ENCODE data around the gene LMAN2L.

The LMAN2L gene, protein sequence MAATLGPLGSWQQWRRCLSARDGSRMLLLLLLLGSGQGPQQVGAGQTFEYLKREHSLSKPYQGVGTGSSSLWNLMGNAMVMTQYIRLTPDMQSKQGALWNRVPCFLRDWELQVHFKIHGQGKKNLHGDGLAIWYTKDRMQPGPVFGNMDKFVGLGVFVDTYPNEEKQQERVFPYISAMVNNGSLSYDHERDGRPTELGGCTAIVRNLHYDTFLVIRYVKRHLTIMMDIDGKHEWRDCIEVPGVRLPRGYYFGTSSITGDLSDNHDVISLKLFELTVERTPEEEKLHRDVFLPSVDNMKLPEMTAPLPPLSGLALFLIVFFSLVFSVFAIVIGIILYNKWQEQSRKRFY
- 6.6 to 27.6 (median 18.7) reads per million in 17 experiments for total RNA-seq

DNA sequence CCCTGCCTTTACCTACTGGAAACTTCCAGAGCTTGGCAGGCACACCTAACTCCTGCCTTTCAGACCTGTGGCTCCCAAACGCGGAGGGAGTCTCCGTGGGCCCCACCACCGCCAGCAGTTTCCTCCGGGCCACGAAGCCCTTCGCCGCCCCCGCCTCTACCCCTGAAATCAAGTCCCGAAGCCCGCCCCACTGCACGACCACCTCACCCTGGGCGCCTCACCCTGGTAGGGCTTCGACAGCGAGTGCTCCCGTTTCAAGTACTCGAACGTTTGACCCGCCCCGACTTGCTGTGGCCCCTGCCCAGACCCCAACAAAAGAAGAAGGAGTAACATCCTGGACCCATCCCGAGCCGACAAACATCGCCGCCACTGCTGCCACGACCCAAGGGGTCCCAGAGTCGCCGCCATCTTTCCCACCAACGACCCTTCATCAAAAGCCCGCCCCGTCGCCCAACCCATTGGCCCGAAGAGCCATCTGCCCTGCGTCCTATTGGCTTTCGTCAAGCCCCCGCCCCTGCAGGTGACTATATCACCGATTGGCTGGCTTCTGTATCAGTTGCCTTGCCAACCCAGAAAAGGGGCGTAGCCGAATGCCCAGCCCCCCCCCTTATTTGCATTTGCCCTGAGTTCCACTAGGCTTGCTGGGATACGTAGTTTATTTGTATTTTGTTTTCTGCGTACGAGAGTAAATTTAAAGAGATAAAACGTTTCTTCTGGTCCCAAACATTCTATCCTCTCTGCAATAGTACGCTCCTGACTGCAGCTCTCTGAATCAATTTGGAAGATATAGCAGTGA, at the start of gene LMAN2L:
Gene LMAN2L (minus strand): TSS at position 432 of the 796 bp plus-strand sequence. CDS start 24 bp downstream, at position 408.
- peak; percentile 98 to 99 (median 98) for DNase-seq

DNA sequence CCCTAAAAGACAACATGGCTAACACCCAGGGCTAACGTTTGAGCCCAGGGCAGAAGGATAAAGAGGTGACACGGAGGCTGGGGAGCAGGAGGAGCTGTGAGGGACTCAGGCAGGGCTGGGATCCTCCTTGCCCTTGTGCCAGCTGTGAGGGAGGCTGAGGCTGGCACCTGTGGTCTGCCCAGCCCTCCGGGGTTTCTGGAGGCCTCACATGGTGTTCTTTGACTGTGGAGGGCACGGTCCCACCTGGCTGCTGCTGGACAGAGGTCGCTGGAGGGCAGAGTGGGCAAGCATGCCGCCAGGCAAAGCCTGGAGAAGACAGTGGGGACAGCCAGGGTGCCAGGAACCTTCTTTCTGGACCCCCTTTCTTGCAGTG, 49.4 kb upstream of the LMAN2L start:
- DNase-seq: no peak

DNA sequence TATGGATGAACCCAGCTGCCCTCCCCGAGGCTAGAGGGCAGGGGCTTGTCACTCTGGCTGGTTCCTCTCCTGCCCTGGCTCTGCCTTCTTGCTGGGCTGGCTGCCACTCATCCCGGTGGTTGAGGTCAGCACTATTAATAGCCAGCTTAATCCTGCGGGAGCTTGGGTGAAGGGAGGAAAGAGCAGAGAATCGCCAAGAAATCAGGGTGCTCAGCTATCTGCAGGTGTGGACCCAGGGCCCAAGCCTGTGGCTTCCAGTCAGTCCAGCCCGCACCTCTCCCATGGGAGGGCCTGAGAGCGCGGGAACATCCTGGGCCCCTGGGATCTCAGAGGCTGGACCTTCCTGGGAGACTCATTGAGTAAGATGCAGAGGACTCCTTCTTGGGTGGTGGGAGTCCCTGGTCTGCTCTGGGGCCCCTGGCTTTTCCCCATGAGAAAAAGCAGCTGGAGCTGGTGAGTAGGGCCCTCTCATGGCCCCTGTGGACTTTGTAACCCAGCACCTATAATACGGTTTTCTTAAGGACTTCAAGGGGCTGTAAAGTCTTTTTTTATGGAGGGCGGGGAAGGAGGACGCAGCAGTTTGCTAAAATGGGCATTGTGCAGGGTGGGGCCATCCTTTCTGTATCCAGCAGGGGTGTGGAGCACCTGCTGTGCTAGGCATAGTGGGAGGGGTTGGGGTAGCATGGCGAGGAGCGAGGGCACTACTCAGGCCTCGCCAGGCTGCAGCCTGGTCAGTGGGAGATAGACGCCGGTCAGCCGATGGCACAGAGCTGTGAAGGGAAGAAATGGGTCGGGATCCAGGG, 48.8 kb upstream of the LMAN2L start:
- DNase-seq: no peak

DNA sequence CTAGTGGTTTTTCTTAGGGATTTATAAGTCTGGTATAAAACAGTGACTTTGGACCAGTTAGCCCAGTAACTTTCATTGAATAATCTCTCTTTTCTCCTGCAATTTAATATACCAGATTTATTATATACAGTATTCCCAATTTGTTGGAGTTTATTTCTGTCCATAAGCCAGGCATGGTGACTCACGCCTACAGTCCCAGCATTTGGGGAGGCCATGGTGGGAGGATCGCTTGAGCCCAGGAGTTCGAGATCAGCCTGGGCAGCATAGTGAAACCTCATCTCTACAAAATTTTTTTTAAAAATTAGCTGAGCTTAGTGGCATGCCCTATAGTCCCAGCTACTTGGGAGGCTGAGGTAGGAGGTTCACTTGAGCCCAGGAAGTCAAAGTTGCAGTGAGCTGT, 47.5 kb upstream of the LMAN2L start:
- no peak for DNase-seq

DNA sequence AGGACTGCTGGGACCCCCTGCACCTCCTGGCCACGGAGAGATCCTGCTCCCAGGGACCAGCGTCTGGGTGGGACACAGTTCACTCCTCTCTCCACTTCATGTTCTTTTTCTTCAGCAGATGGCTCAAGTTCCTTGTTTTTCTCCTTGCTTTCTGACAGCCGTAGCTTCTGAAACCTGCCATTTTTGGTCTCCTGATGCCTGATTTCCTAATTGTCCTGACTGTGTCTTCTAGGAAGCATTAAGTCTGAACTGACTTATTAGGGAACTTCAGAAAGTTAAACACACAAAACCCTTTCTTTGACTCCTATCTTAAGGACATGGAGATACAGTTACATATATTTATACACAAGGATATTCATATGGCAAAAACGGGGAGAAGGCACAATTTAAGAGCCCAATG, 43.5 kb upstream of the LMAN2L start:
- peak; percentile 44 to 74 (median 65) for DNase-seq

DNA sequence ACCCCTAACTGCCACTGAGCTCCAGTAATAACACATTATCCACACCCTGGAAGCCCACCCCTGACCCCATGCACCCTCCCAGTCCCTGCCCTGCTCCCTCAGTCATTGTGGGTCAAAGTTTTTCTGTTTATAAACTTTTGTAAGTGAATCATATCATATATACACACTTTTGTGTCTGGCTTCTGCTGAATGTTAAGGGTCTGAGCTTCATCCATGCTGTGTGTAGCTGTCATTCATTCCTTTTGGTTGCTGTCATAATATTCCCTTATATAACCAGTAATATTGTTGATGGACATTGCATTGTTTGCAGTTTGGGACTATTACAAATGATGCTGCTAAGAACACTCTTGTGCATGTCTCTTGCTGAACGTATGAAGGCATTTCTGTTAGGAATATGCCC, 35.3 kb upstream of the LMAN2L start:
- DNase-seq: no peak

DNA sequence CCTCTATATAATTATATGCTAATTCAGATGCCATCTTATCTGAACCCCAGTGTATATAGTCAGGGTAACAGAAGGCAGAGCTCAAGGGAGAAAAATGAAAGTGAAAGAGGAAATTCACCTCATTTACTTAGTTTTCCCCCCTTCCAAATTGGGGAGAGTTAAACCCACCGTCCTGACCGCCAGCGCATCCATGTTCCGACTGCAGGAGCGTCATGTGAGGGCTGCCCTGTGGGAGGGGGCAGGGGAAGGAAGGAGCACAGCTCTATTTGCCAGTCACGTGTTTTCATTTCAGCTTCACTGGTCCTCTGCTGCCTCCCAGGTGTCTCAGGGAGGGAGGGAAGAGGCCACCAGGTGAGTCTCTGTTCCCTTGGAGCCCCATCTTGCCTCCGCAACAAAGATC, 34.1 kb upstream of the LMAN2L start:
- DNase-seq: peak in 3 of 4 experiments; percentile 29 to 45 (median 35)

DNA sequence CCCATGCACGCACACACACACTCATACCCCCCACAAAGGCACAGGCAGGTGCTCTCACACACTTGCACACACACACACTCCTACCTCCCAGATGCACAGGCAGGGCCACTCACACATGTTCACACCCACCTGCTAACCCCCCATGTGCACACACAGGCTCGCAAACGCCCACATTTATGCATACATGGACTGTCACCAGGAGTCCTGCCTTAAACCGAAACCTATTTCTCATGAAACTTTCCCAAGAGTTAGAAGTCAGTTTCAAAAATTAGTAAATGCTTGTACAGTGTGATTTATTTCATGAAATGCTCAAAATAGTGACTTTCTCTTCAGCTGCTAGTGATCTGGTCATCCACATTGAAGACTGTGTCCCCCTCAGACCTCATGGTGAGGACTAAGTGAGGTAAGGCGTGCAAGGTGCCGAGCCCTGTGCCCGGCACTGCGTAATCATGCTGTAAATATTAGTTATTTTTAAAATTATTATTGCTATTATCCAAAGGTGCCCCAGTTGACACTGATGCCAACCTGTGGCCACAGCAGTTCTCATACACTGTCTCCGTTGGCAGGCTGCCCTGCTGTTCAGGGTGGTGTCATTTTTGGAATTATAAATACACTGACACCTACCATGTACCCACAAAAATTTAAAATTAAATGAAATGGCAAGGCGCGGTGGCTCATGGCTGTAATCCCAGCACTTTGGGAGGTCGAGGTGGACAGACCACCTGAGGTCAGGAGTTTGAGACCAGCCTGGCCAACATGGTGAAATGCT, 33.2 kb upstream of the LMAN2L start:
- DNase-seq: no peak

DNA sequence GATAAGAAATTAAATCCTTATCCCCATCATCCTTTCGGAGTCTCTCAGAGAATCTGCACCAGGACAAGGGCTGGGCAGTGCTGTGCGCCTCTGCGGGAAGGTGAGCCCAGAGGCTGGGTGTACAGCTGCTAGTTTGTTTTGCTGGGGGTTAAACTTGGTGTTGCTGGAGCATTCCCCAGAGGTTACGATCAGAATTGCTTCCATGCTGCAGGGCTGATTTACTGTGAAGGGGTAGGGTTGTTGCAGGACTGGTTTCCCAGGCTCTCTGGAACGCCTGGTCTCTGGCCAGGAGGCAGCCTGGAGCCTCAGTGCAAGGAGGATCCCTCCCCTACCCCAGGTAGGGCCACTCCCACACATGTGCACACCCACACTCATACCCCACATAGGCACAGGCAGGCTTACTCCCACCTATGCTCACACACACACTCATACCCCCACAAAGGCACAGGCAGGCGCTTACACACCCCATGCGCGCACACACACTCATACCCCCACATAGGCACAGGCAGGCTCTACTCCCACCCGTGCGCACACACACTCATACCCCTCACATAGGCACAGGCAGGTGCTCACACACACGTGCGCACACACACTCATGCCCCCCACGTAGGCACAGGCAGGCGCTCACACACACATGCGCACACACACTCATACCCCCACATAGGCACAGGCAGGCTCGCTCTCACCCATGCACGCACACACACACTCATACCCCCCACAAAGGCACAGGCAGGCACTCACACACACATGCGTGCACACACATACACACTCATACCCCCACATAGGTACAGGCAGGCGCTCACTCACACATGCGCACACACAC, 32.1 kb upstream of the LMAN2L start:
- DNase-seq: no peak

DNA sequence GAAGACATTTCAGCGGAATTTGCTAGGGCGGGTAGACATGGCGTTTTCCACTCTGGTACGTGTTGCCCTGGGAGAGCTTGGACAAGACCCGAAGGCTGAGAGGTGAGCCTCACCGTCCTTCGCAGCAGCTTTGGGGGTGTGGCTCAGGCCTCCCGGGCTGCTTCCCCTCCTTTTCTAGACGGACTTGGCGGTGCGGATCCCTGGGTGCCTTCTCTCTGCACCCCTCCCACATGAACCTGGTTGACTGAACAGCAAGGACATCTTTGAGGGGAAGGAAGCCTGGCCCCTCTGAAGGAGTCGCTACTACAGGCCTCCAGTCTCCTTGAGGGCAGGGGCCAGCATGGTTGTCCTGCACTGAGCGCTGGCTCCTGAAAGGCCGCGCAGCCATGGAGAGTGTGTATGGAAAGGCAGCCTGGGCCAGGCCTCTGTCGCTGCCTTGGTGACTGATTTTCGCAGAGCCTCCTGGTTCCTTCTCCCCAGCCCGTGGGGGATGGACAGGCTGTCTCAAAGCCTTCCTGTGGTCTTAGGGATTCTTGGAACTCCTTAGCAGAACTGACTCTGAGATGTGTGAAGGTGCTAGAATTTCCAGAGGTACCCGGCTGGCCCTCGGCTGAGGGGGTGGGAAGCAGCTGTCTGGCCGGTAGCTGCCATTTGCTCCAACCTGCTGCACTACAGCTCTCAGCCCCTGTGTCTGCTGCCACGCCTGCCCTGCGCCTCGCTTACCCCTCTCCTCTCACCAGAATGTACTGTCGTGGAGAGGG, 30.8 kb upstream of the LMAN2L start:
- DNase-seq: no peak

DNA sequence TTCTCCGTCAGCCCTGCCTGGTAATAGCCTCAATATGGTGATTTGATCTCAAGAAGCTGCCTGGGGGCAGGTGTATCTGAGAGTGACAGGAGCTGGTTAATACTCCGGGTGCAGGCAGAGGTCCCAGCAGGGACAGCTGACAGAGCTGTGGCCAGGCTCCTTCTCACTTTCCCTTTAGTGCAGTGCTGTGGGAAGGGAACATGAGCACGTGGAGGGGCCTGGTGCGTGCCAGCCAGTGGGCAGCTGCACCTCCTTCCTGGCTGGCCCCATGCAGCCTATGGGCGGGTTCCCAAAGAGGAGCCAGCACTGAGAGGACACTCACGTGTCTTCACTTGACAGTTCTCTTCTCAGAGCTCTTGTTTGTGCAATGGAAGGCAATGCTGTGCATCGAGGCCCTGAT, 29.9 kb upstream of the LMAN2L start:
- DNase-seq: peak; percentile 77 to 91 (median 86)

DNA sequence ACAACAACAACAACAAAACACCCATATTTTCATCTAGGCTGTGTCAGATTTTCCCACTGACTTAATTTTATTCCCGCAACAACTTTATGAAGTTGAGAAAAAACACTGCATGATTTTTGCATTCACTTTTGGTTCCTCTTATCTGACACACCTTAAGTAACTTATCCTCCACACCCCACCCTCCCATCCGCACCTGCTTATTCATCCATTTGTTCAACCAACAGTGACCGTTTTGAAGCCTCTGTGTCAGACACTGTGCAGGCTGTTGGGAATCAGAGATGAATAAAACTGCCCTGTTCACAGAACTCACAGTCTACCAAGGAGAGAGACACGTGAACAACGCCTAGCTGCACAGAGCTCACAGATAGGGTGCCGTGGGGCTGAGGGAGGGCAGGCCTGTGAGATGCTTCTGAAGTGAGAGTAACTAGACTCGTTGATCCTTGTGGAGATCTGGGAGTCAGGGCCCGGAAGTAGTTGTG, 28.3 kb upstream of the LMAN2L start:
- DNase-seq: no peak

DNA sequence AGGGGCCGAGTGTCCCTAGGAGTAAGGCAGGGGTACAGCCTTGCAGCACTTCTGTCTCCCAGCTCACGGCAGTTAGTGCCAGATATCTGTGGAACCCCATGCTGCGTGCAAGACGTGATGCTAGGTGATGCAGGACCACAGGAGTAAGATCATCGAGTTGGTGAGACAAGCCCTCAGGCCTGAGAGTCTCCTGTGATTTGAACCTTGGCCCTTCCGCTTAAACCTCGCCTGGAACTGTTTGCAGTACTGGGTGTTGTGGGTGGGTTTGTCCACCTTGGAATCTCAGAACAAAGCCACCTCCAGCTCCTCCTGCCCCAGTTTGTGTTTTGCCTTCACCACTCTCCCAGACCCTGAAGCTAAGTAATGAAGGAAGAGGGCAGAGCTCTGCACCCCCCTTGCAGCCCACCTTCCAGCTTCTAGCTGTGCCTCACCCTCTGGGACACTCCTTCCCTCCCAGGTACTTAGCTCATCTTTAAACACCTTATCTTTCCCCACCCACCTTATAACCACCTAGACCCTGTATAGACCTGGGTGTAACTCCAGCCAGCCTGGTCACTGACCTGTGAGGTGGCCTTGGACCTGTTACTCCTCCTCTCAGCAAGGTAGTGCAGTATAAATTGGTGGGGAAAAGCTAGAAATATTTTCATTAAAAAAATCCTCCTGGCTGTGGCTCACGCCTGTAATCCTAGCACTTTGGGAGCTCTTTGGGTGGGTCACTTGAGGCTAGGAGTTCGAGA, 27.4 kb upstream of the LMAN2L start:
- no peak for DNase-seq

DNA sequence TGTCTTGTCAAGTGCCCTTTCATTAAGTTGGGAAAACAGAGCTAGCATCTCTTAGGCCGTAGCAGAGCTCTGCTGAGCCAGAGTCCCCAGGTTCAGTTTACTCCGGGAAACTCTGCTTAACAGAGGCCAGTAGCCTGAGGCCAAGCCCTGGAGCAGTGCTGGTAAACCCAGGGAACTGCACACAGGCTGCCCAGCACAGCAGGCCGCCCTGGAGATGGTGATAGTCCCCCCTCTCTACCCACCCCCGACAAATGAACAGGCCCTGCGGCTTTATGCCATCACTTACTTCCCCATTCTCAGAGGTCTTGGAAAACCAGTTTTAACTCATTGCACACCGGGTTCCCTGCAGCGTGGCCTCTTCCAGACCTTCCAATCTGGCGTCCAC, 24.4 kb upstream of the LMAN2L start:
- DNase-seq: peak; percentile 73 to 84 (median 82)

DNA sequence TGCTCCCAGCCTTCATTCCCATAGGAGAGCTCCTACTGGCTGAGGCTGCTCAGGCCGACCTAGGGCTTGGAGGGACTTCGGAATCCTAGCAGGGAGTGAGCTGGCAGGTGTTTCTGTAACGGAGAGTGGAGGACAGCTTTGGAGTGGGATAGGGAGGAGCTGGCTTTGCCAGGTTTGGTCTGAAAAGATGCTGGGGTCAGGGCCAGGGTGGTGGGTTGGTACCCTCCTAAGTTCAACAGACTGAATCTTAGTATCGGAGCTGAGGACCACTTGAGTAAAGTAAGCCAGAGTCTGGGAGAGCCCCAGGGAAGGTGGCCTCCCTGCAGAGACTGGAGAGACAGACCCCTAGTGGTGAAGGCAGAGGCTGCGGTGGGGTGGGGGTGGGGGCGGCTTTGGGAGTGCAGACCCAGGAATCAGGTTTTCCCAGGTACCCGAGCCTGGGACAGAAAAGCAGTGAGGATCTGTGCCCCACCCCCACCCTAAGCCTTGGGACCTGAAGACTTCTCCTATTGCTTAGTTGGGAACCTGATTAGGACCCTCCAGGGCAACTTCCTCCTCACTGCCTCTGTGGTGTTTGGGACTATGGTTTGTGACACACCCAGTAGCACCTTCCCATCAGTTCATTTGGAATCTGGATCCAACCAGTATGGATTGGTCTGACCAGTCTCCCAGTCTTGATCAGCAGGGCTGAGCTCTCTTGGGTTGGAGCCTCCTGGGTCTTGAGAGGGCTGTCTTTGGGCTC, 23.8 kb upstream of the LMAN2L start:
- peak in 2 of 4 experiments; percentile 18 to 22 for DNase-seq

DNA sequence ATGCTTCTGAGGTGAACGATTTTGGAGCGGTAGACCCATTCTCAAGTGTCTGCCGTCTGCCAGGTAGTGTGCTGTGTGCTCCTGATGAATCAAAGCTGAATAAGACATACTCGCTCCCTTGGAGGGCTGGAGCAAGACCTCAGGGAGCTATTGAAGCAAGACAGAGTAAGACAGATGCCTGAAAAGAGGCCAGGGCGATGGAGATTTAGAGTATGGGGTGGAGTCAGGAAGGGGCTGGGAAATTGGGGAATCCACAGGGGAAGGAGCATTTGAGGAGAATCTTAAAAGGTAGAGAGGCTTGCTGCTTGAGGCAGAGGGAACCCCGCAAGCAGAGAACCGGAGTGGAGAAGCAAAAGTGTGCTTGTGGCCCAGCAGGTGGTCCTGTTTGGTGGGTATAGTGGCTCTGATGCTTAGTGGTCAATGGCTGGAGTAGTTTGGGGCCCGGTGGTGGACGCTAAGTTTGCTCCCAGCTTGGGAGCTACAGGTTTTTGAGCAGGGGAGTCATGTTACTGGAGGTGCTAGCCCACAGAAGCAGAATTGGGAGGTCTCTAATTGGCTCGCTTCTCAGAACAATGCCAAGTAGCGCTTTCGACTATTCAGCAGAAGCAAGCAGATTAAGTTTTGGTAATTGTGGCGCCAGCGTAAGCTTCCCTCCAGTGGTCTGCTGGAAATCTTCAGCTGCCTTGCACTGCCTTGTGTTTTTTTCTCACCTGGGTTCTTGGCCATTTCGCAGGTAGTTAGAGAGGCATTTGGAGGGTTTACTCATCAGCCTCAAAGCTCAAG, 22.9 kb upstream of the LMAN2L start:
- DNase-seq: peak in 2 of 4 experiments; percentile 16 to 27

DNA sequence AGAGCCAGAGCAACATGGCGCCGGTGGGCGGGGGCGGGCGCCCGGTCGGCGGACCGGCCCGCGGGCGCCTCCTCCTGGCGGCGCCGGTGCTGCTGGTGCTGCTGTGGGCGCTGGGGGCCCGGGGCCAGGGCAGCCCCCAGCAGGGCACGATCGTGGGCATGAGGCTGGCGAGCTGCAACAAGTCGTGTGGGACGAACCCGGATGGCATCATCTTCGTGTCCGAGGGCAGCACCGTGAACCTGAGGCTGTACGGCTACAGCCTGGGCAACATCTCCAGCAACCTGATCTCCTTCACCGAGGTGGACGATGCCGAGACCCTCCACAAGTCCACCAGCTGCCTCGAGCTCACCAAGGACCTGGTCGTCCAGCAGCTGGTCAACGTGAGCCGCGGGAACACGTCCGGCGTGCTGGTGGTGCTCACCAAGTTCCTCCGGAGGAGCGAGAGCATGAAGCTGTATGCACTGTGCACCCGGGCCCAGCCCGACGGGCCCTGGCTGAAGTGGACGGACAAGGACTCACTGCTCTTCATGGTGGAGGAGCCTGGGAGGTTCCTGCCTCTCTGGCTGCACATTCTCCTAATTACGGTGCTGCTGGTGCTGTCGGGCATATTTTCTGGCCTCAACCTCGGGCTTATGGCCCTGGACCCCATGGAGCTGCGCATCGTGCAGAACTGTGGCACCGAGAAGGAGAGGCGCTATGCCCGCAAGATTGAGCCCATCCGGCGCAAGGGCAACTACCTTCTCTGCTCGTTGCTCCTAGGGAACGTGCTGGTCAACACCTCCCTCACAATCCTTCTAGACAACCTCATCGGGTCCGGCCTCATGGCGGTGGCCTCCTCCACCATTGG, 21.3 kb upstream of the LMAN2L start:
- DNase-seq: peak; percentile 25 to 64 (median 50)

Data from suppressor macrophage (primary cell).